GM18951 (cell line): ENCODE results near the gene RPS29.
A peak's percentile ranks its signal among the peaks of the same experiment; 100 is the strongest.

Experiments
- POLR2A ChIP-seq: IDR thresholded peaks from 4 replicates; pipeline ENCODE4 v1.6.1; 2011; ENCODE audit warnings: mild to moderate bottlenecking; ENCODE audit not compliant: insufficient read length, insufficient read depth; ENCODE audit errors: extremely low read depth
- in situ Hi-C: fragments of 300-500 bp; cut with MboI; formaldehyde crosslinking; loops from one replicate; pipeline ENCODE4 v1.12.0; 2022; ENCODE audit warnings: low sequenced_read_pairs, mixed read lengths, inconsistent platforms; ENCODE audit not compliant: unreplicated experiment

The RPS29 gene

GRCh38 chr14:49583629-49584028 lies 2.6 kb downstream of the RPS29 start:
- in situ Hi-C loops, result no loop called here
- TF ChIP-seq POLR2A, result no peak

- TF ChIP-seq POLR2A, result peak; percentile 16
- in situ Hi-C loops, result no loop called here
Measured at GRCh38 chr14:49582113-49582977, 3.8 kb downstream of the RPS29 start.

GRCh38 chr14:49581209-49582112 lies 4.7 kb downstream of the RPS29 start:
- peak; percentile 14 for TF ChIP-seq POLR2A
- in situ Hi-C loops, result no loop called here

- in situ Hi-C loops, result no loop called here
- TF ChIP-seq POLR2A, result no peak
Measured at GRCh38 chr14:49579841-49580240, 6.3 kb downstream of the RPS29 start.

GRCh38 chr14:49578141-49578540 lies 8.0 kb downstream of the RPS29 start:
- TF ChIP-seq POLR2A, result no peak
- in situ Hi-C loops, result no loop called here

GRCh38 chr14:49574038-49574437 lies 12.1 kb downstream of the RPS29 start:
- no peak for TF ChIP-seq POLR2A
- in situ Hi-C loops, result no loop called here

- no peak for TF ChIP-seq POLR2A
- in situ Hi-C loops, result no loop called here
Measured at GRCh38 chr14:49569281-49569680, 16.9 kb downstream of the RPS29 start.

- TF ChIP-seq POLR2A, result no peak
- in situ Hi-C loops, result no loop called here
Measured at GRCh38 chr14:49566714-49567113, 19.5 kb downstream of the RPS29 start.

- in situ Hi-C loops, result no loop called here
- no peak for TF ChIP-seq POLR2A
Measured at GRCh38 chr14:49559979-49560768, 26.0 kb downstream of the RPS29 start.

GRCh38 chr14:49553892-49554291 lies 32.3 kb downstream of the RPS29 start:
- in situ Hi-C loops, result no loop called here
- TF ChIP-seq POLR2A, result no peak

GRCh38 chr14:49553106-49553505 lies 33.1 kb downstream of the RPS29 start:
- no peak for TF ChIP-seq POLR2A
- in situ Hi-C loops, result no loop called here

GRCh38 chr14:49551569-49551968 lies 34.6 kb downstream of the RPS29 start:
- no peak for TF ChIP-seq POLR2A
- in situ Hi-C loops, result no loop called here

- no peak for TF ChIP-seq POLR2A
- in situ Hi-C loops, result no loop called here
Measured at GRCh38 chr14:49550286-49551184, 35.6 kb downstream of the RPS29 start.
